Keratinocyte (primary cell): Measurements from ENCODE around the gene RPL18A. TPM values are rescaled to one million over a fixed set of nuclear protein-coding genes. Genes with fewer than 3 reads are reported as not detected.

Experiments used
- DNase-seq: peaks from one replicate; pipeline ENCODE4 v3.0.0-alpha.2; 2011; ENCODE audit warnings: low read depth, missing footprints, low spot score
- FAIRE-seq: peaks from 2 replicates; lab custom pipeline; 2011; peaks lifted over from hg19 to GRCh38; lab: Jason Lieb, UNC
- H2AFZ ChIP-seq: 2 replicates; pipeline ENCODE4 v1.6.0; 2012; ENCODE audit warnings: low read length, control low read depth, inconsistent platforms; ENCODE audit not compliant: control insufficient read depth
- H3K27ac ChIP-seq: 2 replicates; pipeline ENCODE4 v1.5.1; 2011; ENCODE audit warnings: low read length; ENCODE audit not compliant: control insufficient read depth, insufficient read depth
- H3K27me3 ChIP-seq: 3 replicates; pipeline ENCODE4 v1.6.0; 2011; ENCODE audit warnings: low read length; ENCODE audit not compliant: control insufficient read depth, insufficient read depth; ENCODE audit errors: extremely low read depth
- H3K36me3 ChIP-seq, 2 experiments: 2 replicates in 1 of 2; 3 replicates in 1 of 2; pipeline ENCODE4 v1.5.1; 2011; ENCODE audit warnings: low read length in 2 of 2, mild to moderate bottlenecking in 1 of 2; ENCODE audit not compliant: control insufficient read depth in 2 of 2, insufficient read depth in 2 of 2; ENCODE audit errors: extremely low read depth in 1 of 2
- H3K4me1 ChIP-seq: 3 replicates; pipeline ENCODE4 v1.5.1; 2011; ENCODE audit warnings: low read length; ENCODE audit not compliant: control insufficient read depth, insufficient read depth; ENCODE audit errors: extremely low read depth
- H3K4me2 ChIP-seq: 3 replicates; pipeline ENCODE4 v1.6.0; 2011; ENCODE audit warnings: low read depth, low read length; ENCODE audit not compliant: control insufficient read depth, insufficient read depth; ENCODE audit errors: extremely low read depth
- H3K4me3 ChIP-seq, 3 experiments: fragments of 200-600 bp in 1 of 3; sonication (generic) in 1 of 3; 2 replicates in 2 of 3; 3 replicates in 1 of 3; pipeline ENCODE4 v1.5.1; 2011 to 2016; ENCODE audit warnings: low read length in 3 of 3, mild to moderate bottlenecking in 3 of 3, control low read depth in 2 of 3, inconsistent platforms in 1 of 3, low read depth in 1 of 3, mixed read lengths in 1 of 3, mixed run types in 1 of 3, moderate library complexity in 1 of 3; ENCODE audit not compliant: control insufficient read depth in 2 of 3, insufficient read depth in 2 of 3; ENCODE audit errors: extremely low read depth in 1 of 3
- H3K79me2 ChIP-seq: 2 replicates; pipeline ENCODE4 v1.6.0; 2012; ENCODE audit warnings: low read length; ENCODE audit not compliant: control insufficient read depth, insufficient read depth
- H3K9ac ChIP-seq: 3 replicates; pipeline ENCODE4 v1.6.0; 2011; ENCODE audit warnings: low read length; ENCODE audit not compliant: control insufficient read depth, insufficient read depth; ENCODE audit errors: extremely low read depth
- H3K9me1 ChIP-seq: 3 replicates; pipeline ENCODE4 v1.6.0; 2011; ENCODE audit warnings: low read length; ENCODE audit not compliant: control insufficient read depth, insufficient read depth; ENCODE audit errors: extremely low read depth
- H3K9me3 ChIP-seq: 2 replicates; pipeline ENCODE4 v1.5.1; 2012; ENCODE audit warnings: low read depth, low read length; ENCODE audit not compliant: control insufficient read depth
- H4K20me1 ChIP-seq: 3 replicates; pipeline ENCODE4 v1.6.0; 2011; ENCODE audit warnings: low read length; ENCODE audit not compliant: control insufficient read depth, insufficient read depth; ENCODE audit errors: extremely low read depth
- EZH2 ChIP-seq: IDR thresholded peaks from one replicate; pipeline ENCODE4 v1.6.1; 2012; ENCODE audit warnings: inconsistent platforms, mild to moderate bottlenecking, low read length, moderate library complexity
- dilution Hi-C: fragments of 300-500 bp; cut with MboI; formaldehyde crosslinking; loops from one replicate; pipeline ENCODE4 v1.7.0; 2020; ENCODE audit warnings: low sequenced_read_pairs; ENCODE audit not compliant: extremely low pct_ligation_motif_present
- polyA plus RNA-seq, 5 experiments: library from polyadenylated mRNA; depleted of rRNA in 3 of 5; stranded (reverse) in 3 of 5; stranded (forward) in 1 of 5; unstranded in 1 of 5; fragments of >200 nt; gene quantifications; 1 replicate in 1 of 5; 2 replicates in 3 of 5; 3 replicates in 1 of 5; pipeline versions ENCODE4 v1.2.1 to v1.2.3, GENCODE V29; 2011 to 2012; ENCODE audit warnings: missing spikeins in 2 of 5, low read depth in 1 of 5, low replicate concordance in 1 of 5
- TF ChIP-seq, protein P1 (sequence below), 3 experiments: IDR thresholded peaks in 1 of 3; conservative IDR thresholded peaks in 1 of 3; optimal IDR thresholded peaks in 1 of 3; 2 replicates in 2 of 3; 3 replicates in 1 of 3; pipeline versions ENCODE3 to v1.5.1; 2011; ENCODE audit warnings: low read length in 3 of 3, mild to moderate bottlenecking in 3 of 3, moderate library complexity in 2 of 3, control low read depth in 1 of 3, inconsistent platforms in 1 of 3; ENCODE audit not compliant: insufficient read depth in 2 of 3; ENCODE audit errors: extremely low read depth in 1 of 3

RPL18A gene
- polyA plus RNA-seq, 1 donor (not counting 4 experiments of a cell fraction or from before 2014, with no cell fraction given): 1,044 TPM

DNA sequence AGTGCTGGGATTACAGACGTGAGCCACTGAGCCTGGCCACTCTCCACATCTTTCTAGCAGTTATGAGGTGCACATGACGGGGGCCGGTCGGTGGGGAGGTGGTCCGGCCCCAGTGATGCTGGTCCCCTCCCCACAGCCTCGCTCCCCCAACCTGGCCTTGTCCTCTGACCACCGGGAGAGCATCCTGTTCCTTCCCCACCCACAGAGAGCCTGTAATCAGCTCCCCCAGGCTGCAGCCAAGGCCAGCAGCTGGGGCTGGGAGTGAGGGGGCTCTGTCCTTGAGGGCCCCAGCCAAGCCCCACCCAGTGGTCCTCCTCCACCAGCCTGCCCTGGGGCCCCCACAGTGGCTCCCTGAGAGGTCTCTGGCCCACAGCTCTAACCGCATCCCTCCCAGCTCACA, 35.4 kb upstream of the RPL18A start:
- TF ChIP-seq, protein P1, sequence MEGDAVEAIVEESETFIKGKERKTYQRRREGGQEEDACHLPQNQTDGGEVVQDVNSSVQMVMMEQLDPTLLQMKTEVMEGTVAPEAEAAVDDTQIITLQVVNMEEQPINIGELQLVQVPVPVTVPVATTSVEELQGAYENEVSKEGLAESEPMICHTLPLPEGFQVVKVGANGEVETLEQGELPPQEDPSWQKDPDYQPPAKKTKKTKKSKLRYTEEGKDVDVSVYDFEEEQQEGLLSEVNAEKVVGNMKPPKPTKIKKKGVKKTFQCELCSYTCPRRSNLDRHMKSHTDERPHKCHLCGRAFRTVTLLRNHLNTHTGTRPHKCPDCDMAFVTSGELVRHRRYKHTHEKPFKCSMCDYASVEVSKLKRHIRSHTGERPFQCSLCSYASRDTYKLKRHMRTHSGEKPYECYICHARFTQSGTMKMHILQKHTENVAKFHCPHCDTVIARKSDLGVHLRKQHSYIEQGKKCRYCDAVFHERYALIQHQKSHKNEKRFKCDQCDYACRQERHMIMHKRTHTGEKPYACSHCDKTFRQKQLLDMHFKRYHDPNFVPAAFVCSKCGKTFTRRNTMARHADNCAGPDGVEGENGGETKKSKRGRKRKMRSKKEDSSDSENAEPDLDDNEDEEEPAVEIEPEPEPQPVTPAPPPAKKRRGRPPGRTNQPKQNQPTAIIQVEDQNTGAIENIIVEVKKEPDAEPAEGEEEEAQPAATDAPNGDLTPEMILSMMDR (optimal IDR thresholded peaks at IDR 0.05 in 1 of 3, IDR thresholded peaks at IDR 0.05 in 1 of 3, conservative IDR thresholded peaks at IDR 0.05 in 1 of 3; ENCODE audit: extremely low read depth in 1 of 3, insufficient read depth in 2 of 3, low read length in 3 of 3): no peak
- TF ChIP-seq EZH2: no peak
- Histone ChIP-seq H3K27ac (no peak overlapping the region), H3K27me3 (no peaks in the 10 kb centered on the region), H3K9me3 (no peaks in the 10 kb centered on the region), H3K9ac (no peak overlapping the region), H3K36me3 (no peaks in the 10 kb centered on the region), H4K20me1 (no peaks in the 10 kb centered on the region), H3K4me3 (no peak overlapping the region), H3K9me1 (no peaks in the 10 kb centered on the region), H3K4me2 (no peak overlapping the region), H2AFZ (no peak overlapping the region), H3K4me1 (no peaks in the 10 kb centered on the region), H3K79me2 (no peaks in the 10 kb centered on the region)
- DNase-seq: no peak
- FAIRE-seq: no peak
- dilution Hi-C loops: no loop called here

DNA sequence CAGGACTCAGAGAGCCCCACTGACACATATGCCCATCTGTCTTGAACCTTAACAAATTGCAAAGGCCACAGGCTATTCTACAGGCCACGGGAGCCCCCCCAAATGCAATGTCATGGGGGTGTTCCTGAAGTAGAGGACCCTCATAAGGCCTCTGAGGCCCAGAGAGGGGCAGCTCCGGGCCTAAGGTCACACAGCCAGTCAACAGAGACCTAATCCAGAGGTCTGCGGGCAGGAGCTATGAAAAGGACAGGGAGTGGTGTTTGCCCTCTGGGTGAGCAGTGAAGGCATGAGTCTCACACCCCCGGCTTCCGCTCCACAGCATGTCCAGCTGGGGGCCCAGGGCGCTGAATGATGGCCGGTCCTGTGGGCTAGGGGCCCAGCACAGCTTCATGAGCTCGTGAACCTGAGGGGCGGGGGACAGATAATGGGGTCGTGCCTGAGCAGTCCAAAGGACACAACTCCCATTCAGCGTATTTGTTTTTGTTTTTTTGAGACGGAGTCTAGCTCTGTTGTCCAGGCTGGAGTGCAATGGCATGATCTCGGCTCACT, 33.1 kb upstream of the RPL18A start:
- dilution Hi-C loops: no loop called here
- Histone ChIP-seq H4K20me1 (no peaks in the 10 kb centered on the region), H3K27me3 (peaks cover 3% of the 10 kb centered on the region), H3K9ac (no peak overlapping the region), H3K79me2 (no peaks in the 10 kb centered on the region), H3K4me3 (no peak overlapping the region), H3K4me2 (no peak overlapping the region), H3K9me1 (no peaks in the 10 kb centered on the region), H3K9me3 (no peaks in the 10 kb centered on the region), H3K36me3 (no peaks in the 10 kb centered on the region), H3K4me1 (peaks cover 7% of the 10 kb centered on the region), H3K27ac (no peak overlapping the region), H2AFZ (no peak overlapping the region)
- DNase-seq (no peak), FAIRE-seq (no peak)
- TF ChIP-seq, protein P1 (optimal IDR thresholded peaks at IDR 0.05 in 1 of 3, IDR thresholded peaks at IDR 0.05 in 1 of 3, conservative IDR thresholded peaks at IDR 0.05 in 1 of 3; ENCODE audit: extremely low read depth in 1 of 3, insufficient read depth in 2 of 3, low read length in 3 of 3): no peak
- no peak for TF ChIP-seq EZH2
